Urothelium cell line (cell line): ENCODE data around the gene TTLL1.

Source experiments
- DNase-seq: peaks from one replicate; pipeline ENCODE4 v3.0.0; 2011; ENCODE audit warnings: low spot score, mixed read lengths
- FAIRE-seq: peaks from 2 replicates; lab custom pipeline; 2011; peaks lifted over from hg19 to GRCh38; lab: Jason Lieb, UNC

Gene TTLL1

GRCh38 chr22:43088984-43089717, at the start of gene TTLL1:
TTLL1 (minus strand) TSS chr22:43089391; CDS start chr22:43075586, 13,805 bp downstream.
- FAIRE-seq, result peak; percentile 94

DNA sequence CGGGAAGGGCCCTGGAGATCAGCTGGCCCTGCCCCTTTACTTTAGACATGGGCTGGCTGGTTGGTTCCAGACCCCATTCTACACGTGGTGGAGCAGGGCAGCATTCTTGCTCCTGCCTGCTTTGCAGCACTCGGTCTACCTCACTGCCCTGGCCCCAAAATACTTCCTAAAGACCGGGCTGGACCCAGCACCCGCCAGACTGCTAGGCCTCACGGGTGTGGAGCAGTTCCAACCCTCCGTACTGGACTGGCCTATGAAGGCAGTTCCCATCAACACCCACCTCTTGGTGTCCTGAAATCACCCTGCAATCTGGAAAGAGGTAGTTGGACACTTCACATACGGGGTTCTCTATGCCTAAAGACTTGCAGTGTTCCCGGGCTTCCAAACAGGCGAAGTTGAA, 47.6 kb upstream of the TTLL1 start:
- DNase-seq (no peak), FAIRE-seq (no peak)

More at GRCh38 chr22:43088984-43089717, at the start of gene TTLL1:
- peak; percentile 98 for DNase-seq

DNA sequence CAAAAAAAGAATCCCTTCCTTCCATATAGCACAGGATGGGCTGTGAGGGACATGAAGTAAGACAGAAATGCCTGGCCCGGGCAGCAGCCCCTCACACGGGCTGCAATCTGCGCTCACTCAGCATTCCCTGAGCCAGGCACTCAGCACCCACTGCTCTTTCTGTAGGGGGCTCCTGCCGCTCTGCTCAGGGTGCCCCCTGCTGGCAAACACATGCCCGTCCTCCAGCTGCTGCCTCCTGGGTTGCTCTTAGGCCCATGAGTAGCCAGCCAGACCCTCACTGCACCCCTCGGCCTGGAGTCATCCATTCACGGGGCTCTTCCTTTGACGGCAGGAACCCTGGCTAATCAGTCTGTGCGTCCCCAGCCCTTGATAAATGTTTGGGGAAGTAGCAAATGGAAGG, 47.1 kb upstream of the TTLL1 start:
- peak; percentile 52 for DNase-seq
- no peak for FAIRE-seq

DNA sequence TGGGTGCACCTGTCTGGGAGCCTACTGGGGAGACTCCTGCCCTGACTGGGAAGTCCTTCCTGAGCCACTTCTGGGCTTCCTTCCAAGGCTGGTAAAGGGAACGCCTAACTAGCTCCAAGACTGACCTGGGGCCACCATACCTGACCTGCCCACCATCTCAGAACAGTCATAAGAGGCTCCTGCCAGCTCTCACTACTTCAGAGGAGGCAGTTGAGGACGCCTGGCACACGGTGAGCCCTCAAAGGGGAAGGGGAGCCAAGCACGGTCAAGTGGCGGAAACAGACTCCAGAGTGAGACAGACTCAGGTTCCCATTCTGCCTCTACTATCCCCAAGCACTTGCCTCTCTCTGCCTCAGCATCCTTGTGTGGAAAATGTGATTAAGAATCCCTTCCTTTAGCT, 46.4 kb upstream of the TTLL1 start:
- no peak for FAIRE-seq
- no peak for DNase-seq

- FAIRE-seq, result no peak
- no peak for DNase-seq
These were observed 45.4 kb upstream of the TTLL1 start for GRCh38 chr22:43134553-43134952.

- no peak for DNase-seq
- FAIRE-seq, result no peak
These were observed 44.2 kb upstream of the TTLL1 start for GRCh38 chr22:43133401-43133800.

DNA sequence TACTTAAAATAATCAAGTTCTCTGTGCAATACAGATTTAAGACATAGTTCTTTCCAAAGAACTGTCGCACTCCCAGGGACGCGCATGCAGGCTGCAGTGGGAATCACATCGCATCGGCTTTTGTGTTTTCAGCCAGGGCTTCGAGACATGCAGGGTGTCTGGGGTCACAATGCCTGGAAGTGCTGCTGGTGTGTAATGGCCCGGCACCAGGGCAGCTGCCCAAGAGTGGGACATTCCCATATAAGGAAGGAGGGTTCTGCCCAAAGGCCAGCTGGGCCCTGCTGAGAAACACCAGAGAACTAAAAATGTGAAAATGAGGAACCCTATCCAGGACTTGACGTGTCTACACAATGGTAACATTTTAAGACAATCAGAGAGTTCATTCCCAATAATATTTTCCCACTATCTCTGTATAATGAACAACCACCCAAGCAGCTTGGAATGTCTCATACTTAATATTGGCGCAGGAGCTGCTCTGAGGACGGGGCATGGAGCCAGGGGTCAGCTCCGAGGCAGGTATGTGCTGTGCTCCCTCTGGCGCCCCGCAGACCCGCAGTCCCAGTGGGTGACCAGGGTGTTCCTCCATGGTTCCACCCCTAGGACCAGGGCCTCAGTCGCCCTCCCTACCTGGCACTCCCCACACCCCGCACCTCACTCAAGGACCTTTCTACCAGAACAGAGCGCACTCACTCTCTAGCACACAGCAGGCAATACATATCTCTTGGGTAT, 42.7 kb upstream of the TTLL1 start:
- DNase-seq, result no peak
- FAIRE-seq, result no peak

DNA sequence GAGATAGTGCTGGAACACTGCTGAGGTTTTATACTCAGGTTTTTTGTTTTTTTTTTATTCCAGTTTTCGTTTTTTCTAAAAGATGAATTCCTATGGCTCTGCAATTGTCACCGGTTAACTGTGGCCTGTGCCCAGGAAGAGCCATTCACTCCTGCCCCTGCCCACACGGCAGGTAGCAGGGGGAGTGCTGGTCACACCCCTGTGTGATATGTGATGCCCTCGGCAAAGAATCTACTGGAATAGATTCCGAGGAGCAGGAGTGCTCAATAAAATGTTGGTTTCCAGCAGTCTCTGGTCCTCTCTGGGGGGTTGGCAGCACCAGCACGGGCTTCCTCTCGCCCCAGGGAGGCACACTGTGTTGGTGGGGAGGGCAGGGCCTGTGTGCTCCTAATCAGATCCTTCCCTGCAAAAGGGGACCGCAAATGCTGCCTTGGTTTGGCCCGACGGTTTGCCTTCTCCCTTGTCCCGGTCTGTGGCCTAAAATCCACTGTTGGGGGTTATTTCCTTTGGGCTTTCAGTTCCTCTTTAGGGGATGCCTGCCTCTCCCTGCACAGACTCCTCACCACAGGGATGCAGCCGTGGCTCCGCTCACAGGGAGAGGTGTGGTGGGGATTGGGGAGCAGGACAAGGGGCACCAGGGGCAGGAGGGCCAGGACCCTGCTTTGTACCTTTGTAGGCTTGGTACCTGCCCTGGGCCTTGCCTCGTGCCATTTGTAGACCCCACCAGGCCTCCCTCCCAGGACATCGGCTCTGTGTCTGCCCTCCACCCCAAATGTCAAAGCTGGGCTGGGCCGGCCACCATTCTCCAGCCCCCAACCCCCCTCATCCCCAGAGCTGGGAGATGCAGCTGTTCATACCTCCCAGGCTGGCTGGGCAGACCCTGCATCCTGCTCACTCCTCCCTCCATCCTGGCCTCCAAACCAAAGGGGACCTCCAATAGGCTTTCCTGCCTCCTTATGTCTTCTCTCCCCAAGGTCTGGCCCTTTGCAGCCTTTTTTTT, 40.5 kb upstream of the TTLL1 start:
- no peak for DNase-seq
- no peak for FAIRE-seq

- DNase-seq, result no peak
These were observed 39.8 kb upstream of the TTLL1 start for GRCh38 chr22:43128928-43129424.

DNA sequence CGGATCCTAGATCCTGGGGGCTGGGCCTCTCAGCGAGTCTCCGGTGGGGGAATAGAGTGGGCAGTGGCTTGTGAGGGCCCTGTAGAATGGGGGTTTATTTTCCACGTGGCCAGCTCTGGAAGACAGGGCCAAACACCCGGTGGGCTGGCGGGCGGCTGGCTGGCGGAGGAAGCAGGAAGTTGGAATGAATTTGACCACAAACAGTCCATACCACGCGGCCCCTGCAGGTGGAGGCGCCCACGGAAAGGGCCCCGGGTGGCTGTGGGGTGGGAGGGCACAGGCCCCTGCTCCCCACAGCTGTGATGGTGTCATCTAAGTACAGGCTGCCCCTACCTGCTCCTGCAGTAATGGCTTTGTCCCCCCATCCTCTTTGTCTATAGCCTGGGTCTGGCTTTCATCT, 38.9 kb upstream of the TTLL1 start:
- FAIRE-seq, result peak; percentile 44
- DNase-seq, result no peak

More at GRCh38 chr22:43128928-43129424, 39.8 kb upstream of the TTLL1 start:
- FAIRE-seq, result no peak

DNA sequence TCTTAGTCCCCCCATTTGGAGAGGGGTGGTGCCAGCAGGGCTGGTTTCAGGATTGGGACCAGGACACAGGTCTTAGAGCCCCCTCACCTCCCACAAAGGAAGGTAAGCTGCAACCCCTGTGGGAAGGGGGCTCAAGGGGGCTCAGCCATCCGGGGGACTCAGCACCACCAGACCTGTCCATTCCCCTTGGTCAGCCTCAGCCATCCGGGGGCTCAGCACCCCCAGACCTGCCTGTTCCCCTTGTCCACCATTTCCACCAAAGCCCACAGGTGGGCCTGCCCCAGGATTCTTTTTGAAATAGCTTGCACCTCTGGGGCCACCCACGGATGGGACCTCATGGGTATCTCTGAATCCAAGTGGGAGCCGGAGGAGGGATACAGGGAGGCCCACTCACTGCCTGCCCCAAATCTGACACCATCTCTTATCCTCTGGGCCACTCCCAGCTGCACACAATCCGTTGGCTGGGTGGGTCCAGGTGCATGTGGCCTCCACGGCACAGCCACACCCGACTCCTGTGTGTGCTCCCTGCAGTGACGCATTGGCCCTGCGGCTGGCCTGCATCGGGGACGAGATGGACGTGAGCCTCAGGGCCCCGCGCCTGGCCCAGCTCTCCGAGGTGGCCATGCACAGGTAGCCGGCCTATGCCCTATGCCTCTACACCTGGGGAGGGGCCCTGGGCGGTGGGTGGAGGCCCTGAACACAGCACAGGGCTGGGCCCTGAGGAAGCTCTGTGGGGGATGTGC, 38.1 kb upstream of the TTLL1 start:
- DNase-seq, result peak; percentile 74

DNA sequence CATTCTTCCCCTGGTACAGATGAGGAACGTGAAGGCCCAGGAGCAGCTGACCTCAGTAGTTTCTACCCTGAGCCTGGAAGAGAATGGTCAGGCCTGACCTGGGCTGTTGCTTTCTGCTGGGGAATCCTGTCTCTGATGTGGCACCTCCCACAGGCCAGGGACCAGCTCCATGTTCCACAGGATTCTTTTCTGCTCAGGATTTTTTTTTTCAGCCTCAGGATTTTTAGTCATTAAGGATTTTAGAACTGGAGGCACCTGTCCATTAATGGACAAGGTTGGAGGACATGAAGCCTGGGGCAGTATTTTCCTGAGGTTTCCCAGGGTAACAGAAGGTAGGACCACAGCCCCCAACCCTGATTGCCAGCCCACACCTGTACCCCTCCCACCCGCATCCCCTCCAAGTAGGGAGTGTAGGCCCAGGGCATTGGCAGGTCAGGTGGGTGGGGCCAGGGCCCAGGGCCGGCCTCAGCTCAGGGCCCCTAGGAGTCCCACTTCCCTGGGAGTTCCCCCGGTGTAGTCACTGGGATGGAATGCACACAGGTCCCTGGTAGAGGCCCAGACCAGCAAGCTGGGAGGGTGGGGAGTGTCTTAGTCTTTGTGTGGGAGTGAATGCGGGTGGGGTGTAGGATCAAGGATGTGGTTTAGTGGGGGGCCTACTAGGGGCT, 37.4 kb upstream of the TTLL1 start:
- peak; percentile 85 for FAIRE-seq

More for the DNA sequence above, 38.1 kb upstream of the TTLL1 start:
- no peak for FAIRE-seq

DNA sequence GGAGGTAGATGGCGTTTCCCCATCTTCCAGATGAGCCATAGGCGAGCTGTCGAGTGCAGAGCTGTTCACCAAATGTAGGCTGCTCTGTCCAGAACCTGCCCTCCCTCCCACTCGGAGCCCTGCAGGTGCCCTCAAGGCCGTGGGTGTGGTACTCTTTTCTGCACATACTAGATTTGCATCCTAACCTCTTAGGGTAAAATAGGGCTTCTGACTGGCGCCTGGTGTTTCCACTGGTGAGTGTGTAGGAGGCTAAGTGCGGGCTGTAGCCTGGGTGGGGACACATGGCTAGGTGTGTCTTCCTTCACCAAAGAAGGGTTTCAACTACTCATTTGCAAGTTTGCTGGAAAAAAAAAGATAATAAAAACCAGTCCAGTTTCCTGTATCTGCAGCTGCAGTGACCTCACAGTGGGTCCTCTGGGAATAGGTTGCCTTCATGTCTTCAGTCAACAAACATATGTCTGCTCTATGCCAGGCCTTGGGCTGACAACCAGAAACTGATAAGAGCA, 29.8 kb upstream of the TTLL1 start:
- DNase-seq (no peak), FAIRE-seq (no peak)

More for the DNA sequence above, 37.4 kb upstream of the TTLL1 start:
- DNase-seq, result peak; percentile 97

DNA sequence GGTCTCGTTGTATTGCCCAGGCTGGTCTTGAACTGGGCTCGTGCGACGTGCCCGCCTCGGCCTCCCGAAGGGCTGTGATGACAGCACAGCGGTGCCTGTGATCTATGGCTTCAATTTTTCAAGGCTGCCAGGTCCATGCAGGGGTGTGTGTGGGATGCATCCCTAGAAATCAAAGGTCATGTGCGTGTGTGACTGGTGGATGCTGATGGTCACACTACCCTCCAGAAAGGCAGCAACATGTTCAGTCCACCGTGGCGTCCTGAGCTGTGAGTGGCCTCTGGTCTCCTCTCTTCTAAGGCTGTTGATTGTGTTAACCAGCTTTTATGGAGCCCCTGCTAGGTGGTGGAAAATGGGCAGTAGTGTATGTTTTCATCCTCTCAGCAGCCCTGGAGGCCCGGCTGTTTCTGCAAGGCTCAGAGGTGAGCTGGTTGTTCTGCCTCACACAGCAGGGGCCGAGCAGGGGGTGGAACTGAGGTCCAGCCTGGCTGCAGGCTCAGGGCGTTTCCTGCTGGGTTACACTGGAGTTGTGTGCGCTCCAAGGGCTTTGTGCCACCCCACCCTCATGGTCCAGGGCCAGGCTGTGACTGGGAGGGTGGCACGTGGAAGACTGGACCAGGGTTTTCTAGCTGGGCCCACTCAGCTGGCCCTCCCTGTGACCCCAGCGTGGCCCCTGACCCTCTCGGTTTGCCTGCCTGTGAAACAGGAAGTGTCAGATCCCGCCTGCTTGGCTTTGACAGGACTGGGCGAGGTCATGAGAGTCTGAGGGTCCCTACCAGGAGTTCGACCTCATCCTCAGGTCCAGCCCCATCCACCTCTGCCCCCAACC, 29.0 kb upstream of the TTLL1 start:
- no peak for FAIRE-seq
- DNase-seq, result no peak

DNA sequence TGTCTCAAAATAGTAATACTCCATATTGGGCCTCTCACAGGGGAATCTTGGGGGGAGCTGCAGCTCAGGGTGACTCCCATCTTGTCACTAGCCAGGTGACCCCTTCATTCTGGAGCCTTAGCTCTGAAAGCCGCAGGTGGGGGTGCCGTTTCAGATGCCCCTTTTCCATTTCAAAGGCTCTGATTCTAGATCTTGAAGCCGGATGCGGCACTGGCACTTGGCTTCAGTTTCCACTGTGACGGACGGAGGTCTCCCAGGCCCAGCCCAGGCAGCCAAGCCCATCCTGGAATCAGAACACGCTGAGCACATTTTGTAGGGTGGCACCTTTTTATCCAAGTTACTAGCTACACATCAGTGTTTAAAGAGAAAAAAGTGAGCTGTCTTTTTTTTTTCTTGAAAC, 27.7 kb upstream of the TTLL1 start:
- DNase-seq, result no peak

DNA sequence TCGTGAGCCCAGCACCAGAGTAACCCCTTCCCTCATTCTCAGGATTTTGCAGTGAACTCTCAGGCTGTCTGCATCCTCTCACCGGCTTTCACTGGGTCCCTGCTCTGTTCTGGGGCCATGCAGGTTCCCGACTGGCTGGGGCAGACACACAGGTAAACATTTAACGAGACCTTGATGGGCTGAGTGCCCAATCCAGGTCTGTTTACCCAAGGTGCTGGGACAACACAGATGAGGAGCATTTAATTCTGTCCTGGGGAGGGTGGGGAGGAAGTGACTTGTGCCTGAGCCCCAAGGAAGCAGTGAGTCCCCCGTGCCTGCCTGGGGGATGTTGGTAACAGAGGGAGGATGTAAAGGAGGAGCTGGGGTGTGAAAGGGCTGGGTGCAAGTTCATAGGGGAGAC, 25.8 kb upstream of the TTLL1 start:
- no peak for DNase-seq
- no peak for FAIRE-seq

More for the DNA sequence above, 27.7 kb upstream of the TTLL1 start:
- FAIRE-seq, result no peak

GRCh38 chr22:43113526-43114251, 24.5 kb upstream of the TTLL1 start:
- FAIRE-seq, result no peak
- DNase-seq, result no peak
